ENCODE data around the gene SH3D21. TPM values are rescaled to one million over a fixed set of nuclear protein-coding genes. Genes with fewer than 3 reads are reported as not detected.
A peak's percentile ranks its signal among the peaks of the same experiment; 100 is the strongest.

Gene SH3D21
- total RNA-seq, 1 experiment from 2014 or later, result 1.3 TPM

DNA sequence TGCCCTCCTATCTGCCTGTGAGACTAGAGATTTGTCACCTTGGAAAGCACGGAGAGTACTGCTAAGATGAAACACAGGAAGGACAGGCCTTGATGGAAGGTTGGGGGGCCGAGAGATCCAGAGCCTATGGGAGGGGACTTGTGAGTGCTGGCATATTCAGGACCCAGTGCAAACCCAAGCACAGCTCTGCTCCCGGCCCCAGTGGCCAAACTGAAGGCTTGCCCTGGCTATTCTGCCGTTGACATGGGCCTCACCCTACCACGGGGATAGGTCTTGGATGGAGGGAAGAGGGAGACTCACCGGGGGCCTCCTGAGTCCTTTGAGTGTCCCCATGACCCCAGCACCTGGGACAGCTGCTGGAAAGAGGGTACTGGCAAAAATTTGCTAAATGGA is 21.9 kb downstream of the SH3D21 start:
- DNase-seq (ENCODE audit: extremely low read depth, low read depth), result no peak

DNA sequence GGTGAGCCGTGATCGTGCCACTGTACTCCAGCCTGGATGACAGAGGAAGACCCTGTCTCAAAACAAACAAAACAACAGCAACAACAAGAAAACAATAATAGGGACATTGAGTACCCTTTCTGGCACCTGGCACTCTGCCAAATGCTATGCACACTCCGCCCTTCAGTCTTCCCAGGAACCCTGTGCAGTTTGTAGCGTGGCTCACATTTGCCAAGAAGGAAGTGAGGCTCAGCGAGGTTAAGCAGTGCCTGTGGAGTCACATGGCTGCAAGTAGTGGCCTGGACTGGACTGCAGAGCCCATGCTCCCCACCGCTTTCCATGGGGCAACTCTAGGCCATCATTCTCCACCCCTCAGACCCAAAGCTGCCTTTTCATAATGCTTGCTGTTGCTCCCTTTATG is 22.5 kb downstream of the SH3D21 start:
- DNase-seq (ENCODE audit: extremely low read depth, low read depth), result no peak

DNA sequence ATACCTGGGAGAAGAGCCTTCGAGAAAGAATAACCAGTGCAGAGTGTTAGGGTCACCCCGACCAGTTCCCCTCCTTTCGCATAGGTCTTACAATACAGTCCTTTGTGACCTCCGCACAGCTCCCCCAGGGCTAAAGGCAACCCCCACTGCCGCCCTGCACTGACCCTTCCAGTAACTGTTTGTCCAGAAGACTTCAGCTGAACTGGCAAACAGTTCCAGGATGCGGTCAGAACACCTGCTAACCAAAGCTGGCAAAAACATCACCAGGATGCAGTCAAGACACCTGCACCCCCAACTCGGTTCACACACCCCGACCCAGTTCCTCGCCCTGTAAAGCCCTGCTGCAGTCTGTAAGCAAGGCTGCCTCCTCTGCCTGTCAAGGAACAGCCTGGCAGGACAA is 23.6 kb downstream of the SH3D21 start:
- DNase-seq (ENCODE audit: extremely low read depth, low read depth), result no peak

DNA sequence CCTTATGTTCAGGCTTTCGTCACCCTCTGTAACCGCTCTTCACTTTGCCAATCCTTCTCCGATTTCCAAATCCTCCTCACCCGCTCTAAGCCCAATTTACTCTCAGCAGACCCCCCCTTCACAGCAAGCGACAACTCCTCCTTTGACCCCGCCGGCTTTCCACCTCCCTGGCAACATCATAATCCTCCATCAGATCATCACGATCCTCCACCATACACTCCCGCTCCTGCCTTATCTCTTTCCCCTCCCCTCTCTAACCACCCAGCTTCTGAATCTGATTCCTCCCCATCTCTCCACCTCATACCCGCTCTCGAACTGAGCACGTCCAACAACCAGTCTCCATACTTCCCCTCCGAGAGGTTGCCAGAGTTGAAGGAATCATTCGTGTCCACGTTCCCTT is 24.8 kb downstream of the SH3D21 start:
- no peak for DNase-seq (ENCODE audit: extremely low read depth, low read depth)

DNA sequence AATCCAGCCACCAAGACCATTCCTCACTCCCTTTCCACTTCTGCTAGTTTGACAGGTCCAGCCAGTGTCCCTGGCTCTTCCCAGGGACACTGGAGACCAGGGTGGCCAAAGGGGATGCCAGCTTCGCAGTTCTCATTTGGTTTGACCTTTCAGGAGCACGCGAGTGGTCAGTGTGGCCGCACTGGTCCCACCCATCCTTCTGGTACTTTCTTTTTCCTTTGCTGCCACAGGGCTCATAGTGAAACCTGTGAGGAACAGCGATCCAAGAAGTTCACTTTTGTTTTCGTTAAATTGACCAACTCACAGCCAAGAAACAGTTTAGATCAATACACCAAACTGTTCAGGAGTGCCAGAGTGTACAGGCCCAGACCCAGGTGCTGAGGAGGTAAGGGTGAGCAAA is 31.7 kb downstream of the SH3D21 start:
- no peak for DNase-seq (ENCODE audit: extremely low read depth, low read depth)

DNA sequence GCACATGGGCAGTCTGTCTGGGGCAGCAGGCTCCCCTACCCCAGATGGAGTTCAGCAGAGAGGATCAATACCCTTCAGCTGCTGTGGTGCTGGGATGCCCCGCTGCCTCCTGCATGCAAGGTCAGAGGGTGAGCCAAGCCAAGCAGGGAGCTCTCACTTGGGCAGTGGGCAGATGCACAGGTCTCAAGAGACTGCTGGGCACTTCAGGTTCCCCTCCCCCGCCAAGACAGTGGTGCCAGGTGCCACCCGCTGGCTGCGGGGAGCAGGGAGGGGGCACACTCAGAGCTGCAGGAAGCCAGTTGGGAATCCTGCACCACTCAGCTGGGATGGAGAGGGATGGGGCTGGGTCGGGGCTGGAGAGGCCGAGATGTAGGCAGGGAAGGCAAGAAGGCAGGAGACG is 33.0 kb downstream of the SH3D21 start:
- no peak for DNase-seq (ENCODE audit: extremely low read depth, low read depth)

DNA sequence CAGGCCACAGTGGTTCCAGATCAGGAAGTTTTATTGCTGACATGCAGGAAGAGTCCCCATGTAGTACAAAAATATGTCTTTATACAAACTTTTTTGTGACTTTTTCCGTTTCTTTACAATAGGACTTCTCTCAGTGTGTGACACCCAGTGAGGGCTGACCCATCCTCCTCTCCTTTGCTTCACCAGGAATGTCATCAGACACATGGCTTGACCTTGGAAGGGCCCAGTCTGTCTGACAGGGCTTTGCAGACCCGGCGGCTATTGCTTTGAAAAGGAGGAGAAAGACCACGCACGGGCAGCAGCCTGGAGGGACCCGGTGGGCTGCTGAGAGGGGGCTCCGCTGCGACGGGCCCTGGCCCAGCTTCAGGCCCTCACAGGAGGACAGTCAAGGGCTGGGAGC is 33.4 kb downstream of the SH3D21 start:
- DNase-seq (ENCODE audit: extremely low read depth, low read depth), result no peak

DNA sequence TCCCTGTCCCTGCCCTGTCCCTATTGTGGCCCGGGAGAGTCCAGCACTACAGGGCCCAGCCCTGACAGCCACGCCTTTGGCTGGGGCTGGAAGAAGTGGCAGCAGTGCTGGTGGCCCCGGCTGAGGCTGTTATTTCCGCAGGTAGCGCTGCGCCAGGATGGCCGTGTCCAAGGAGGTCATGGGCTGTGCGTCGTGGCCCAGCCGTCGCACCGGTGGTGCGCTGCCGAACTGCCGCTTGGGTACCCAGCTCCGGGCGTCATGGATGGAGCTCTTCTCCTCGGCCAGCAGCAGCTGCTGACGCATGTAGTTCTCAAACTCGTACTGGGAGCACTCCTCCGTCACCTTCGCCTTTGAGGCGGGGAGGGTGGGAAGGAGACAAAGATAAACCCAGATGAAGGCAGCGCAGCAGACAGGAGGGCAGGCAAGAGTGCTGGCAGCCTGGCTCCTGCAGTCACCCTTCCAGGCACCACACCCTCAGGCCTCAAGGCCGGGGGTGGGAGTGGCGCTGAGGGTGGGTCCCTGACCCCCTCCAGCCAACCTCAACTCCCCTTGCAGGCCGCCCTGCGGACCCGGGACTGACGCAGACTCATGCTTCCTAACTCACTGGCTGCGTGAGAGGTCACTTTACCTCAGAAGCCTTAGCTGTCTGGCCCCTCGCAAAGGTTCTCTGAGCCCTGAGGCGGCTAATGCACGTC is 35.6 kb downstream of the SH3D21 start:
- no peak for DNase-seq (ENCODE audit: extremely low read depth, low read depth)

DNA sequence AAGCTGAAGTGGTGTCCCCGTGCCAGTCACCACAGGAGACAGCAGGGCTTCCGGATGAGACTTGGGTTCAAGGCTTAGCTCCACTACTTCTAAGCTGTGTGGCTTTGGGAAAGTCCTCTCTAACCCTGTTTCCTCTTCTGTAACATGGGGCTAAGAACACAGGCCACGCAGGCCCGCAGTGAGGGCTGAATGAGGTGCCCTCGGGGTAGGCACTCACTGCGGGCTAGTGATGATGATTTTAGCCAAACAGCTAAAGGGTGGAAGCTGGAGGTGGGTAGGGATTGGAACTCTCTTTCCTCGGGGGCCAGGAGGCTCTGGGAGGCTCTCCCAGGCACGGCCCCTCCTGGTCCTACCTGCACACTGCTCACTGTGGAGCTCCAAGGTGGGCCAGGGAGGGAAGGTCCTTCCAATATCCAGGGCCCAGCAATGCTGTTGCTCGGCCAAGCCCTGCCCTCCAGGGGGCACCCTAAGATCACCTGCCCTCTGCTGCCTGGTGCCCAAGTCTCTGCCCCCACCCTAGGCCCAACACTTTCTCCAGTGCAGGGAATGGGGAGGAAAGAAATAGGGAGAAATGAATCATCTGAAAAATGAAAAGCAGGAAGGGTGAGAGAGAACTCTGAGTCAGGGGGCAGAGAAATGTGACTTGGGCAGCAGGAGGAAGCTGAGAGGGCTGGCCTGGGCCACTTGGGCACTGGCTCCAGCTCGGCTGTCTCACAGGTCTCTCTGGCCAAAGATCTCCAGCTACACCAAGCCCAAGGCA is 36.4 kb downstream of the SH3D21 start:
- DNase-seq (ENCODE audit: extremely low read depth, low read depth), result peak; percentile 30

DNA sequence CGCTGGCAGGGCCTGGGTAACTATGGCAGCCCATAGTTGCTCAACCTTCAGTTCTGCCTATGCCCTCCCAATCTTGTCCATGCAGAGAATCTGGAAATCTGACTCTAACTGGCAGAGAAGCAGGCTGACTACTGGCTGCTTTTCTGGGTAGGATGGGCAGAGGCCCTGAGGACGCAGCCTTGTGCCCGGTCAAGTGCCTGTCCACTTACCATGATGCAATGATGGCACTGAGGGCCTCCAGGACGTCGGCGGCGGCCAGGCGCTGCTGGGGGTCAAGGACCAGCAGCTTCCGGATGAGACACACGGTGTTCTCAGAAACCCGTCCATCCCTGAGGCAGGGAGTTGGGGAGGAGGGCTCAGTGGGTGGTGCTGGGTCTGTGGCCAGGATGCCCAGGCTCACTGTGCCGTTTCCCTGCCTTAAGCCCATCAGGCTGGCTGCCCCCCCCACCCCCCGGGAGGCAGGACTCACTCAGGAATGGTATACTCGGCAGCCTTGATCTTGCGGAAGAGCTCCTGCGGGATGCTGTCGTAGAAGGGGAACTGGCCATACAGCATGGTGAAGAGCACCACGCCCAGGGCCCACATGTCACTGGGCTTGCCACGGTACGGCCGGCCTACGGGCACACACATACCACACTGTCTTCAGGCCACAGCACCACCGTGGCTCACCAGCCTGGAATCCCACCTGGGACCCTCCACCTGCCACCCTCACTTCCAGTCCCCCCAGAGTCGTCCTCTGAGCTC is 37.7 kb downstream of the SH3D21 start:
- no peak for DNase-seq (ENCODE audit: extremely low read depth, low read depth)

DNA sequence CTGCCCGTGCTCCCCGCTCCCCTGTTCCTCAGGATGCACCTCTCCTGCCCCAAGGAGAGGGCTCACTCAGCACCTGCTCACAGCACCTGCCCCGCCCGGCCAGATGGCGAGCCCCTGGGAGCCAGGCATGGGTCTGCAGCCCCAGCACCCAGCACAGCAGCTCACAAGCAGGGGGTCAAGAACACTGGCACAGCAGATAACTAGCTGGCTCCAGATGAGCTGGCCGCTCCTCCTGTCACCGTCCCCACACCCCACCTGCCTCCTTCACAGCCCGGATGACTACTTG is 38.2 kb downstream of the SH3D21 start:
- no peak for DNase-seq (ENCODE audit: extremely low read depth, low read depth)

DNA sequence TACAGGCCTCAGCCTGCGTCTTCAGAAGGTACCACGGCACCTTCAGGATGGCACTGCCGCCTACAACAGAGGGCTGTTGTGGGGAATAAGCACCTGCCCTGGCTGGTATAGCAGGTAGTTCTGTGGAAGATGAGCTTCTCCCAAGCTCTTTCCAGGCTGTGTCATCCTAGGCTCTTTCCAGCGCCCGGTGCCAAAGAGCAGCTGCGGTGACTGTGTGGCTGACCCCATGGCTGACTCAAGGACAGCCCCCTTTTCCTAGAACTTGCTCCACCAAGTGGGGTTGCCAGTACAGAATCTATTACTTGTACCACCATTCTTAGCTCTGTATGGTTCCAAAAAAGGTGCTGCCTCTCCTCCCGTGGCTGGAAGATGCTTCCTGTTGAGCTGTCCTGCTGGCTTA is 39.2 kb downstream of the SH3D21 start:
- no peak for DNase-seq (ENCODE audit: extremely low read depth, low read depth)

DNA sequence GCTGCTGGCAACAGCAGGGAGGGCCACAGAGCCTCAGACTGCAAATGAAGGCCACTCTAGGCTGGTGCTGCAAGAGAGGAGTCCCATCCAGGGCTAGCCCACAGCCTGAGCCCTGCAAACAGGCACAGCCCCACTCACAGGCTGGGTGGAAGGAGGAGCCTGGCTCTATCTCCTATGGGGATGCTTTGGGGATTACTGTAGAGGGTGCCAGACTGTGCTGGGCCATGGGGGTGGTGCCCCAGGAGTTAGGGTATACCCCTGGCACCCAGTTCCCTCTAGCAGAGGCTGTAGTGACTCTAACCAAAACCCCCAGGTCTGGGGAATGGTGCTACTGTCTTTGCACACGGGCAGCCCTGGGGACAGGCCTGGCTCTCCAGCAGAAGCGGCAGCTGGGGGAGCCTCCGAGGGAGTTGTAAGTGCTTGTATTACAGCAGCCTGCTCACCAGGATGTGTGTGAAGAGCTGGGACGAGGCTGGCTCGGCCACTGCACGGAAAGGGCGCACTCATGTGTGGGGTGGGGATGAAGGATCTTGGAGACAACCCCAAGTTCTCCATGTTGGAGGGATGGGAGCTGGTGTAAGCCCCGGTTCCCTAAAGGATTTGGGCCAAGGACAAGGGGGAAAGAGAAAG is 40.7 kb downstream of the SH3D21 start:
- no peak for DNase-seq (ENCODE audit: extremely low read depth, low read depth)

DNA sequence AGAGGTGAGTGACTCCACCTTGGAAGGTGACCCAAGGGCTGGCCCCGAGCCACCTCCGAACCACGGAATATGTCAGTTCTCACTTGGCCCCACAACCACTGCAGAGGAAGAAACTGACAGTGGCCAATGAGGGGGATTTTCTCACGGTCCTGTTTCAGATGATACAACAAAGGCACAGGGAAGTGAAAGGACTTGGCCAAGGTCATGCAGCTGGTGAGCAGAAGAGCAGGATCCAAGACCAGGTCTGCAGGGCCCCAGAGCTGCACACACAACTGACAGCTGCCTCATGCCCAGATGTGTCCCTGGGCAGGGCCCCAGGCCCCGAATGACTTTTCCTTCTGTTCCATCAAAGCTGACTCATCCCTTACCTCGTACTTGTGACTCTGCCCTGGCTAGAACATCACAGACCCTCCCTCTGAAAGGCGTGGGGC is 43.1 kb downstream of the SH3D21 start:
- DNase-seq (ENCODE audit: extremely low read depth, low read depth), result no peak

DNA sequence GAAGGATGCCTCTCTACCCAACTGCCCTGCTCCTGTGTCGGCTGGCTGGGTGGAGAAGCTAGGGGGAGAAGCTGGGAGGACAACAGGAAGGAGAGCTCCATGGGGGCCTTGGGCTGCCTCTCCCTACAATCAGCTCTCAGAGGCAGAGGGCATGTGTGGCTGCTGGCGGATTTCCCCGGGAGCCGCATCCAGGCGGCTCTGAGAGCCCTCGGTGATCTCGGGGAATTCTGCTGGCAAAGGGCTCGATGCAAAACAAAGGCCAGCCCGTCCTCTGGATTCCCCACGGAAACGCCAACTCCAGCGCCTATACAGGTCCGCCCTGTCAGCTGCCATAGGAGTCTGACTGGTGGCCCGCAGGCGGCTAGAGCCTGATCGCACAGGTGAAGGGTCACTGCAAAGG is 43.7 kb downstream of the SH3D21 start:
- DNase-seq (ENCODE audit: extremely low read depth, low read depth), result no peak

DNA sequence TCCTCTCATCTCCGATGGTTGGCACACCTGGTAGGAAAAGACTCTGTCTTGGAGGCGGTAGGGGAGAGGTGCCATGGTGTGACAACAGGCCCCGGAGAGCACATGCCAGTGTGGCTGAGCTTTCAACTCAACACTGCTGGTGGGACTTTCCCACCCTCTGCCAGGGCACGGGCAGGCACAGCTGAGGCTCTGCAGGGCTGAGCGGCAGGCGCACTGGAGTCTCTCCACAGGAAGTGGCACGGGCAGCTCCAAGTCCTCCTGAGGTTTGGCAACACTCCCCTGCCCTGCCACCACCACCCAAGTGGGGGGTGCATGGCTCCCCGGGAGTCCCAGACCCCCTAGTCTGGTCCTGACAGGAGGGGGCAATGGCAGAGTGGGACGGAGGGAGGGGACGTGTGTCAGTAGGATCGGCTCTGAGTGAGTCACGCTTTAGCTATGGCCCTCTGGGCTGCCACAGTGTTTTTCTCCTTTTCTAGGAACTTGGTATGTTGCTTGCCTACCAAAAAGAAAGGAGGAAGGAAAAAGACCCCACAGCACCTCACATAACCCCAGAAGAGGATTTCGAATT is 44.6 kb downstream of the SH3D21 start:
- no peak for DNase-seq (ENCODE audit: extremely low read depth, low read depth)

DNA sequence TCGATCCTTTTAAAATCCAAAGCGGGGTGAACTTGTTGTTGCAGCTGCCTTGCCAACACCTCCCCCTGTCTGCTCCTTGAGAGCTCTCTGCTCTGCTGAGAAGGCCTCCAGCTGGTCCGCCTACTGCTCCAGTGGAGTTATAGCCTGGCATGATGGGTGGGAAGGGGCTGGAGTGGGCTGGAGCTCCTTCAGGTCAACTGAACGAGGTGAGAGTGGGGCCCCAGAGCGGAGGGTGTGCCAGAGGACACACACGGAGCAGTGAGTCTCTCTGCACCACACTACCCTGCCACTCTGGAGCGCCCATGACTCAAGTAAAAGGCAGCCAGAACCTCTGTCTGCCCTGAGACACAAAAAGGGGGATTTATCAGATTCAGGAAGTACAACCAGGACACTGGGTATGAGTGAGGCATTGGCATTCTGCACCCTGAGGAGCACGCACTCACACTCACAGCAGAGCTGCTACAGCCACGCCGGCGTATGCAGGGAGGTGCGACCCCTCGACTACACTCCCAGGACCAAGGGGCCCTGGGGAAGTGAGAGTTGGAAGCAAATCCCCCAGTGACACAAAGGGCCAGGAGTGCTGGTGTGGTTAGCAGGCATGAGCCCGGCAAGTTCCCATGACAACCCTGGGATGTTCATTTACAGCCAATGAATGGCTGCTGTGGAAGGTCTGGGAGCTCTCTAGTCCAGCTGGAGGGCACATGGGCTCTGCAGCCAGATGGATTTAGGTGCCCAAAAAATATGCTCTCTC is 45.2 kb downstream of the SH3D21 start:
- no peak for DNase-seq (ENCODE audit: extremely low read depth, low read depth)

DNA sequence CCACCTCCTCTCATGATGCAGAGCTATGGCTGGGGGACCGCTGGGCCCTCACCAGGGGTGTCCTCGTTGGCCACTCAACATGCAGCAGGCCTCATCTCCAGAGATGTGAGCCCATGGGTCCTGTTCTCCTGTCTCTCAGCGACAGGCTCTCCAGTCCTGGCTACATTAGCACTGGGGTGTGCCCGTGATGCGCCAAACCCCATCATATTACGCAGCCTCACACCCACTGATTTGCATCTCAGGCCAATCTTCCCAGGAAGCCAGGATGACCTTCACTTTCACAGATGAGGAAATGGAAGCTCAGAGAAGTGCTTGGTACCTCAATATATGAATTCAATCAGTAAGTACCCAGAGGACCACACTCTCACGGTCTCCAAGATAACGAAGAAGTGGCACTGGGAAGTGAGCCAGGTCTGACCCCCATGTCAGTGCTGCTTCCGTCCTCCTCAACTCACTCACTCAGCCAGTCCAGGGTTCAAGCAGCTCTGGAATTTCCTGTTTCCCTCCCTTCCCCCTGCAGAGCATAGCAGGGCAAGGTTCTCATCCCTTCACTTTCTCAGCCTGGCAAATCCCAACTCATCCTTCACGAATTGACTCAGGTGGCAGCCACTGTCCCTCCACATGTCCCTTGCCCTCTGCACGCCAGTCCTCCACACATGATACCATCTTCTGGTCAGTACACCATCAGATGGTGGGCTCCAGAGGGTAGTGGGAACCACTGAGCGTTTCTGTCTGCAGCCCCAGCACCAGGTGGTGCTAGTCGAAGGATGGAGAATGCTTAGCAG is 46.1 kb downstream of the SH3D21 start:
- DNase-seq (ENCODE audit: extremely low read depth, low read depth), result no peak
